Measurements from ENCODE around the gene TMPRSS5. TPM values are rescaled to one million over a fixed set of nuclear protein-coding genes. Genes with fewer than 3 reads are reported as not detected.
A peak's percentile ranks its signal among the peaks of the same experiment; 100 is the strongest.

The TMPRSS5 gene
- 0.92 TPM for polyA plus RNA-seq (2013, experiment 1 of 2)
- polyA plus RNA-seq (2013, experiment 2 of 2), result 1.5 TPM

DNA sequence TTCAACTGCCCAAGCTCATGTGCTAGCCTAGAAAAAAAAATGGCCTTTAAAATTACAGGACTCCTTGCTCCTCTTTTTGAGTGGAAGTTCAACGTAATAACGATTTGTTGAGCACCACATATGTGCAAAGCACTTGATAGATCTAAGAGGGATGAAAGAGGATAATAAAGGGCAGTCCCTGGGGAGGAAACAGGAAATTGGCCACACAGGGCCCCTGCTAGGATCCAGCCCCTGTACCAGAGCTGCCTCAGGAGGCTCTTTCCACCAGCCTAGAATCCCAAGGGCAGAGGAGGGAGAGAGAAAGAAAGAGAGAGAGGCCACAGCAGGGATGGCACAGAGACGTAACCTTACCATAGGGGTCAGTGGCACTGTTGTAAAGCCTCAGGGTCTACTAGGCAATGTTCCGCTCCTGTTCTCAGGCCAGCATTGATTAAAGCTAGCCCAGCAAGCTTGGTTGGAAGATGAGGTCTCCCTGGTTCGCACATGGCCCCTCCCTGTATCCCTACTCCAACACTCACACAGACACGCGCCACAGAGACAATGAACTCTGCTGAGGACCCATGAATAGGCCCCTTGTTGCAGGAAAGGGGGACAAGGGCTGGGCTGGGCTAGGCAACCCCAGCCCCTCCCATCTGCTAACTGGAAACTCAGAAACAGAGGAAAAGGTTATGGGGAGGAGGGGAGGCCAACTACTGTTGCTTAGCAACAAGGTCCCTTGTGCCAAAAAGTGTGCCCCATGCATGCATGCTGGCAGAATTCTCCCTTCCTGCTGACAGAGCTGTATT lies at the start of gene TMPRSS5:
Gene TMPRSS5, minus strand, starts transcription at position 438 of the 785 bp plus-strand sequence. Its CDS starts 84 bp downstream, at position 354.
- Histone ChIP-seq H3K4me3 (ENCODE audit: extremely low read depth, insufficient read depth, low read length, poor library complexity, severe bottlenecking) (no peak within 1 kb of the TSS), H3K9me3 (ENCODE audit: control insufficient read depth, low read length) (peaks cover 9% of the 10 kb centered on the region), H3K27ac (ENCODE audit: low read depth, low read length, severe bottlenecking) (peak within 1 kb of the TSS; percentile 20), H3K36me3 (ENCODE audit: control insufficient read depth, insufficient read depth, low read length) (no peaks in the 10 kb centered on the region), H3K4me1 (ENCODE audit: control insufficient read depth, insufficient read depth, low read length, poor library complexity, severe bottlenecking) (peaks cover 5% of the 10 kb centered on the region)
- WGBS, 2 experiments (ENCODE audit: insufficient coverage in 2 of 2), result 81 to 94% methylated on average over 4 of the region's 7 CpGs

DNA sequence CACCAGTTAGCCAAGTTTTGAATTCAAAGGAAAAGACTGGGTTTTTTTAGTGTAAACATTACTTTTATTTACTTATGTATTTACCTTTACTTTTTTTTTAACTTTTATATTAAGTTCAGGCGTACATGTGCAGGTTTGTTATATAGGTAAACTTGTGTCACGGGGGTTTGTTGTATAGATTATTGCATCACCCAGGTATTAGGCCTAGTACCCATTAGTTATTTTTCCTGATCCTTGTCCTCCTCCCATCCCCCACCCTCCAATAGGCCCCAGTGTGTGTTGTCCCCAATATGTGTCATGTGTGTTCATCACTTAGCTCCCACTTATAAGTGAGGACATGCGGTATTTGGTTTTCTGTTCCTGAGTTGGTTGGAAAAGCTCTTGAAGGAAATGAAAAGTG lies 46.8 kb upstream of the TMPRSS5 start:
- Histone ChIP-seq H3K4me1 (ENCODE audit: control insufficient read depth, insufficient read depth, low read length, poor library complexity, severe bottlenecking) (no peaks in the 10 kb centered on the region), H3K27ac (ENCODE audit: low read depth, low read length, severe bottlenecking) (no peak overlapping the region), H3K36me3 (ENCODE audit: control insufficient read depth, insufficient read depth, low read length) (peaks cover 66% of the 10 kb centered on the region), H3K9me3 (ENCODE audit: control insufficient read depth, low read length) (peaks cover 6% of the 10 kb centered on the region), H3K4me3 (ENCODE audit: extremely low read depth, insufficient read depth, low read length, poor library complexity, severe bottlenecking) (no peak overlapping the region)
- WGBS, 2 experiments (ENCODE audit: insufficient coverage in 2 of 2), result 100% methylated on average over 1 of the region's 3 CpGs; no CpG with 5 or more reads in 1 of the 2 experiments

DNA sequence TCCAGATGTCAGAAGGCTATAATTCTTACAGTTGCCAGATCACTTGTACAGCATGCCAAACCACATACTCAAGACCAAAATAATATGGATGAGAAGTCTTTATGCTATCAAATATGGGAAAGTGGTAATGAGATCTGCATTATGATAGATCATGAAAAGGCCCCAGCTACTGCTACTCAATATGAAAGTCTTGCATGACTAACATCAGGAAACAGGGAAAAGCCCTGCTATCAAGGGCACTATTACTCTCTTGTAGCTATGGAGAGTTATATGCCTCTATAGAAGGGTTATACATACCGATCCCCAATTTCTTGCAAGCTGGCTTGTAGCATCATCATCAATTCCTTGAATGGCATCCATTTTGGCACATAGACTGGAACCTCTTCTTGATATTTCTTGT lies 30.2 kb upstream of the TMPRSS5 start:
- Histone ChIP-seq H3K4me1 (ENCODE audit: control insufficient read depth, insufficient read depth, low read length, poor library complexity, severe bottlenecking) (no peaks in the 10 kb centered on the region), H3K9me3 (ENCODE audit: control insufficient read depth, low read length) (no peaks in the 10 kb centered on the region), H3K4me3 (ENCODE audit: extremely low read depth, insufficient read depth, low read length, poor library complexity, severe bottlenecking) (no peak overlapping the region), H3K36me3 (ENCODE audit: control insufficient read depth, insufficient read depth, low read length) (peaks cover 76% of the 10 kb centered on the region), H3K27ac (ENCODE audit: low read depth, low read length, severe bottlenecking) (no peak overlapping the region)
- WGBS, 2 experiments (ENCODE audit: insufficient coverage in 2 of 2), result 86 to 100% methylated on average over 1 of the region's 1 CpG

- H3K9me3 ChIP-seq (ENCODE audit: control insufficient read depth, low read length), result no peaks in the 10 kb centered on the region
Measured at GRCh38 chr11:113732092-113732491, 26.0 kb upstream of the TMPRSS5 start.

GRCh38 chr11:113730887-113731726 lies 25.0 kb upstream of the TMPRSS5 start:
- WGBS, 2 experiments (ENCODE audit: insufficient coverage in 2 of 2), result 49 to 69% methylated on average over 2 to 4 of the region's 4 CpGs

More at GRCh38 chr11:113732092-113732491, 26.0 kb upstream of the TMPRSS5 start:
- Histone ChIP-seq H3K36me3 (ENCODE audit: control insufficient read depth, insufficient read depth, low read length) (peaks cover 37% of the 10 kb centered on the region), H3K27ac (ENCODE audit: low read depth, low read length, severe bottlenecking) (no peak overlapping the region), H3K4me1 (ENCODE audit: control insufficient read depth, insufficient read depth, low read length, poor library complexity, severe bottlenecking) (no peaks in the 10 kb centered on the region), H3K4me3 (ENCODE audit: extremely low read depth, insufficient read depth, low read length, poor library complexity, severe bottlenecking) (no peak overlapping the region)
- 92 to 96% methylated on average over 4 to 5 of the region's 5 CpGs for WGBS, 2 experiments (ENCODE audit: insufficient coverage in 2 of 2)

DNA sequence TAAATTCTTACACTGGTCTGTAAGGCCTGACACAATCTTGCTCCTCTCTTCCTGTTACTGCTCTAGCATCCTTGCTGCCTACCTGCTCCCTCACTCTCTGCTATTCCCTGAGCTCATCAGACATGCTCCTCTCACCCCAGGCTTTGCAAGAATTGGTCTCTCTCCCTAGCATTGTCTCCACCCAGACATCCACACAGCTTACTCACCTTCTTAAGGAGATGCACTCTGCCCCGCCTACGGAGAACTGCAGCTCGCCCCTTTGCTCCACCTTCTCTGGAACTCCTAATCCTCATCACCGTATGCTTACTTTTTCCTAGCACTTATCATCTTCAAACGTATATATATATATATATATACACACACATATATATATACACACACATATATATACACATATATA lies 23.3 kb upstream of the TMPRSS5 start:
- WGBS, 2 experiments (ENCODE audit: insufficient coverage in 2 of 2), result 58 to 60% methylated on average over 3 of the region's 5 CpGs
- H3K36me3 ChIP-seq (ENCODE audit: control insufficient read depth, insufficient read depth, low read length), result peaks cover 17% of the 10 kb centered on the region
- H3K9me3 ChIP-seq (ENCODE audit: control insufficient read depth, low read length), result no peaks in the 10 kb centered on the region
- no peak overlapping the region for H3K4me3 ChIP-seq (ENCODE audit: extremely low read depth, insufficient read depth, low read length, poor library complexity, severe bottlenecking)
- no peak overlapping the region for H3K27ac ChIP-seq (ENCODE audit: low read depth, low read length, severe bottlenecking)
- no peaks in the 10 kb centered on the region for H3K4me1 ChIP-seq (ENCODE audit: control insufficient read depth, insufficient read depth, low read length, poor library complexity, severe bottlenecking)

More at GRCh38 chr11:113730887-113731726, 25.0 kb upstream of the TMPRSS5 start:
- Histone ChIP-seq H3K4me3 (ENCODE audit: extremely low read depth, insufficient read depth, low read length, poor library complexity, severe bottlenecking) (no peak overlapping the region), H3K9me3 (ENCODE audit: control insufficient read depth, low read length) (no peaks in the 10 kb centered on the region), H3K4me1 (ENCODE audit: control insufficient read depth, insufficient read depth, low read length, poor library complexity, severe bottlenecking) (no peaks in the 10 kb centered on the region), H3K36me3 (ENCODE audit: control insufficient read depth, insufficient read depth, low read length) (peaks cover 27% of the 10 kb centered on the region), H3K27ac (ENCODE audit: low read depth, low read length, severe bottlenecking) (no peak overlapping the region)

- Histone ChIP-seq H3K9me3 (ENCODE audit: control insufficient read depth, low read length) (no peaks in the 10 kb centered on the region), H3K4me3 (ENCODE audit: extremely low read depth, insufficient read depth, low read length, poor library complexity, severe bottlenecking) (no peak overlapping the region), H3K36me3 (ENCODE audit: control insufficient read depth, insufficient read depth, low read length) (peaks cover 12% of the 10 kb centered on the region), H3K4me1 (ENCODE audit: control insufficient read depth, insufficient read depth, low read length, poor library complexity, severe bottlenecking) (no peaks in the 10 kb centered on the region), H3K27ac (ENCODE audit: low read depth, low read length, severe bottlenecking) (no peak overlapping the region)
- 89 to 100% methylated on average over 3 of the region's 3 CpGs for WGBS, 2 experiments (ENCODE audit: insufficient coverage in 2 of 2)
Measured at GRCh38 chr11:113728814-113729213, 22.7 kb upstream of the TMPRSS5 start.

- Histone ChIP-seq H3K9me3 (ENCODE audit: control insufficient read depth, low read length) (no peaks in the 10 kb centered on the region), H3K4me1 (ENCODE audit: control insufficient read depth, insufficient read depth, low read length, poor library complexity, severe bottlenecking) (no peaks in the 10 kb centered on the region), H3K36me3 (ENCODE audit: control insufficient read depth, insufficient read depth, low read length) (no peaks in the 10 kb centered on the region), H3K4me3 (ENCODE audit: extremely low read depth, insufficient read depth, low read length, poor library complexity, severe bottlenecking) (no peak overlapping the region), H3K27ac (ENCODE audit: low read depth, low read length, severe bottlenecking) (no peak overlapping the region)
- WGBS, 2 experiments (ENCODE audit: insufficient coverage in 2 of 2), result 82 to 85% methylated on average over 1 to 2 of the region's 3 CpGs
Measured at GRCh38 chr11:113725913-113726312, 19.8 kb upstream of the TMPRSS5 start.

DNA sequence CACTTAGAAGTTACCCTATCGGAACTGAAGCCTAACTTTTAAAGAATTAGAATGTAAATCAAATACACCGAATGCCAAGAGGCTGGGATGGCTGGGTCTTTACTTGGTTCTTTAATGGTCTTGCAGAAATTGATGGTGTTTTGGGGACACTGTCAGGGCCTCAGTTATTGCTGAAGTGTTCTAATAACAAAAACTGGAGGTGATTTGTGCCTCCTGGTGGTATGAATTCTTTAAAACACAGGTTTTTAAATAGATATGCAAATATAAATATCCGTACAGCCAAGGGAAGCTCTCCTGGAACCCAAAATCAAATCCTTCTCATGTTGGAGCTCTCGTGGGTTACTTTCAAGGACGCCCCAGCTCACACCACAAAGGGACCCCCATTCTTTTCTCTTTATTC lies 19.3 kb upstream of the TMPRSS5 start:
- Histone ChIP-seq H3K9me3 (ENCODE audit: control insufficient read depth, low read length) (no peaks in the 10 kb centered on the region), H3K4me1 (ENCODE audit: control insufficient read depth, insufficient read depth, low read length, poor library complexity, severe bottlenecking) (no peaks in the 10 kb centered on the region), H3K27ac (ENCODE audit: low read depth, low read length, severe bottlenecking) (no peak overlapping the region), H3K36me3 (ENCODE audit: control insufficient read depth, insufficient read depth, low read length) (no peaks in the 10 kb centered on the region), H3K4me3 (ENCODE audit: extremely low read depth, insufficient read depth, low read length, poor library complexity, severe bottlenecking) (no peak overlapping the region)
- WGBS, 2 experiments (ENCODE audit: insufficient coverage in 2 of 2), result 94 to 100% methylated on average over 2 to 4 of the region's 5 CpGs

- Histone ChIP-seq H3K9me3 (ENCODE audit: control insufficient read depth, low read length) (no peaks in the 10 kb centered on the region), H3K36me3 (ENCODE audit: control insufficient read depth, insufficient read depth, low read length) (no peaks in the 10 kb centered on the region), H3K4me1 (ENCODE audit: control insufficient read depth, insufficient read depth, low read length, poor library complexity, severe bottlenecking) (no peaks in the 10 kb centered on the region), H3K4me3 (ENCODE audit: extremely low read depth, insufficient read depth, low read length, poor library complexity, severe bottlenecking) (no peak overlapping the region), H3K27ac (ENCODE audit: low read depth, low read length, severe bottlenecking) (no peak overlapping the region)
- WGBS, 2 experiments (ENCODE audit: insufficient coverage in 2 of 2), result 93 to 100% methylated on average over 2 of the region's 3 CpGs
Measured at GRCh38 chr11:113724778-113725177, 18.7 kb upstream of the TMPRSS5 start.
